ENCODE data around the gene B9D1. TPM values are rescaled to one million over a fixed set of nuclear protein-coding genes. Genes with fewer than 3 reads are reported as not detected.

The B9D1 gene
- total and polyA plus RNA-seq, 12 donors, result 5.3 to 18.8 (median 10.4) TPM

DNA sequence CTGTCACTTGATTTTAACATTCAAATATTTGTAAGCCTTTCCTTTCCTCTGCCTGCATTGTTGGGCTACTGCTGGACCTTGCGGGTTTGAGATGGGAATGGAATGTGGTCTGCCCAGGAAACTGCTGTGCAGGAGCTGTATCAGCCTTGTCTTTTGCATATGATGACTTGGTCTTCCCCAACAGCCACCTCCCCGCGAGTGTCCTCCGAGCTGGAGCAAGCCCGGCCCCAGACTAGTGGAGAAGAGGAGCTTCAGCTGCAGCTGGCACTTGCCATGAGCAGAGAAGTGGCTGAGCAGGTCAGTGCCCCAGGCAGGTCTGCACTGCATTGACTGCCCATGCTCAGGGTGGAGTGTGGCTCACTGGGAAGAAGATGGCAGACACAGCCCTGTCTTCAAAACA is 52.8 kb downstream of the B9D1 start:
- Histone ChIP-seq H3K27me3 (peaks cover 0 to 64% (median 0%) of the 10 kb centered on the region in 7 donors), H3K4me3 (no peak overlapping the region), H3K9me3 (no peaks in the 10 kb centered on the region), H3K4me1 (peaks cover 0 to 65% (median 51%) of the 10 kb centered on the region in 9 donors), H3K36me3 (peaks cover 0 to 54% (median 19%) of the 10 kb centered on the region in 9 donors), H3K27ac (peak overlapping the region in 1 of 10 donors; percentile 37)
- intact Hi-C loops (cut with DNase I), result no loop called here
- ATAC-seq (no peak), DNase-seq (no peak)
- WGBS, 2 donors, result 88 to 91% methylated on average over 5 of the region's 5 CpGs
- TF ChIP-seq CTCF (IDR thresholded peaks at IDR 0.05), result no peak

DNA sequence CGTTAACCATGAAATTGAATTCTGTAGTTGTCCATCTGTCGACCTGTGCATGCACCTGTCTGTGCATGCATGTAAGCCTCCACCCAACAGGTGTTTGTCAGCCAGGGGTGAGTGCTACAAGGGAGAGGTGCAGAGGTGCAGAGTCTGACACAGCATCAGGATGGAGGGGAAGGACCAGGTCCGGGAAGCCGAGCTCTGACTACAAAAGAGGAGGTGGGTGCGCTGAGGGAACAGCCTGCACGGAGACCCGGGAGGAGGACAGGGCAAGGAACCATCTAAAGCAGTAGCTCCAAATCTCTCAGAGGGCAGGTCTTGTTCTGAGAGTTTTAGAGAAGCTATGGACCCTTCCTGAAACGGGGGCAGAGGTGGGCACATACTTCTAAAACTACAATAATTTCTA is 54.1 kb downstream of the B9D1 start:
- 94 to 95% methylated on average over 8 of the region's 8 CpGs for WGBS, 2 donors
- peaks cover 0 to 41% (median 15%) of the 10 kb centered on the region in 9 donors for H3K36me3 ChIP-seq
- ATAC-seq (no peak), DNase-seq (no peak)
- no peak overlapping the region for H3K4me3 ChIP-seq
- intact Hi-C loops (cut with DNase I), result no loop called here
- H3K27me3 ChIP-seq, result peaks cover 0 to 54% (median 0%) of the 10 kb centered on the region in 7 donors
- no peaks in the 10 kb centered on the region for H3K9me3 ChIP-seq
- peaks cover 0 to 65% (median 59%) of the 10 kb centered on the region in 9 donors for H3K4me1 ChIP-seq
- no peak for TF ChIP-seq CTCF (IDR thresholded peaks at IDR 0.05)
- no peak overlapping the region for H3K27ac ChIP-seq

- peaks cover 7 to 65% (median 62%) of the 10 kb centered on the region in 9 donors for H3K4me1 ChIP-seq
- H3K27me3 ChIP-seq, result peaks cover 0 to 55% (median 0%) of the 10 kb centered on the region in 7 donors
- H3K9me3 ChIP-seq, result no peaks in the 10 kb centered on the region
- DNase-seq (no peak), ATAC-seq (no peak)
- peaks cover 0 to 32% (median 6%) of the 10 kb centered on the region in 9 donors for H3K36me3 ChIP-seq
- intact Hi-C loops (cut with DNase I), result no loop called here
- TF ChIP-seq CTCF (IDR thresholded peaks at IDR 0.05), result no peak
- 97% methylated on average over 10 of the region's 10 CpGs for WGBS, 2 donors
- no peak overlapping the region for H3K4me3 ChIP-seq
- no peak overlapping the region for H3K27ac ChIP-seq
These were observed 55.0 kb downstream of the B9D1 start for GRCh38 chr17:19307521-19307920.

DNA sequence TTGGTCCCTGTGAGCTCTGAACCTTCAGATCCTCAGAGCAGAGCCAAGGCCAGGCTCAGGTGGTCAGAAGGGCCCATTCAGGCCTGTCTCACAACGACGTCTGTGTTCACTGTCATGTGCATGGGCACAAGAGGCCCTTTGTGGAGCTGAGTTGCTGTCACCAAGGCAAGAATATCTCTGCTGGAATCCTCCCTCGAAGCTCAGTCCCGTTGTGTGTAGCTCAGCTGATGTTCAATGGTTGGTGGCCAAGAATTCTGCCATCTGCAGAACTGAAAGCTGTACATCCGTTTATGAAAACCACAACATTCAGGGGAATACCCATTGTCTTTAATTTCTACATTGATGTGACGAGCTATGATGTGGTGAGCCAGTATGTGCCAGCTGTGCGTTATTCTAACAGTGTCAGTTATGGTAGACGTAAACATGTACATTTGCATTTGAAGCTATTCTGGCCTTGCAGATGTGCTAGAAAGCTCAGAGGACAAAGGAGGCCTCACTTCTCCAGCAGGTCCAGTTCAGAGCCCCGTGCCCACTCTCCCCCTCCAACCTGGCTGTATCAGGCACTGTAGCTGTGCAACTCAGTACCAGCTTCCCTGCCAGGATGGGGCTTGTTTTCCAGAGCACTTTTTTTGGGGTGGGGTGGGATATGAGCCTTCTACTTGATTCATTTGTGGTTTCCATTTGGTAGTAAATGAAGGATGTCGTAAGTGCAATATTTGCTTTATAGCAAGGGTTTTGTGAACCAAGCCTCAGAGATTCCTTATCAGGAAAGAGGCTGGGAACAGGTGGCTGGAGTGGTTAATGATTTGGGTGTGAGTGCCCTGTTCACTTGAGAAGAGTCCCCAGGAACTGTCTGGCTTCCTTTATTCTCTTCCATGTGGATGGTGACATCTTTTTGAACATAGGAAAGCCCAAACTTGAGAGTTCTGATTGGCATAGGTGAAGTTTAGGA is 56.1 kb downstream of the B9D1 start:
- Histone ChIP-seq H3K36me3 (peaks cover 0 to 21% (median 0%) of the 10 kb centered on the region in 9 donors), H3K4me3 (no peak overlapping the region), H3K4me1 (peaks cover 13 to 69% (median 63%) of the 10 kb centered on the region in 9 donors), H3K9me3 (no peaks in the 10 kb centered on the region), H3K27ac (peak overlapping the region in 5 of 10 donors; percentile 32 to 89 (median 77)), H3K27me3 (peaks cover 0 to 66% (median 0%) of the 10 kb centered on the region in 7 donors)
- DNase-seq (no peak), ATAC-seq (peak in 2 of 8 donors; percentile 4 to 5)
- TF ChIP-seq CTCF (IDR thresholded peaks at IDR 0.05), result no peak
- intact Hi-C loops (cut with DNase I), result no loop called here
- WGBS, 2 donors, result 59 to 67% methylated on average over 10 of the region's 10 CpGs
